H9 (cell line): Measurements from ENCODE around the gene DENND1A. TPM values are rescaled to one million over a fixed set of nuclear protein-coding genes. Genes with fewer than 3 reads are reported as not detected.

Experiments used
- DNase-seq: peaks from one replicate; pipeline ENCODE4 v3.0.0-alpha.2; 2017
- H2AFZ ChIP-seq: one replicate; pipeline ENCODE4 v1.6.1; 2013; ENCODE audit warnings: mild to moderate bottlenecking, low read length, control low read depth, moderate library complexity
- H2AK5ac ChIP-seq: 2 replicates; pipeline ENCODE4 v1.6.1; 2013; ENCODE audit warnings: low read length, control low read depth, mixed read lengths; ENCODE audit not compliant: insufficient read length
- H2BK120ac ChIP-seq: one replicate; pipeline ENCODE4 v1.6.1; 2013; ENCODE audit warnings: low read depth, mild to moderate bottlenecking, low read length, control low read depth, inconsistent platforms; ENCODE audit not compliant: poor library complexity, severe bottlenecking
- H2BK12ac ChIP-seq: 2 replicates; pipeline ENCODE4 v1.6.1; 2013; ENCODE audit warnings: low read length, control low read depth, mixed read lengths, low read depth; ENCODE audit not compliant: insufficient read length
- H2BK15ac ChIP-seq: 2 replicates; pipeline ENCODE4 v1.6.1; 2013; ENCODE audit warnings: low read depth, low read length, control low read depth
- H2BK20ac ChIP-seq: one replicate; pipeline ENCODE4 v1.6.1; 2013; ENCODE audit warnings: low read depth, mild to moderate bottlenecking, low read length, control low read depth, inconsistent platforms; ENCODE audit not compliant: poor library complexity, severe bottlenecking
- H2BK5ac ChIP-seq: 2 replicates; pipeline ENCODE4 v1.6.1; 2013; ENCODE audit warnings: low read length, control low read depth, mixed read lengths; ENCODE audit not compliant: insufficient read length
- H3K14ac ChIP-seq: 2 replicates; pipeline ENCODE4 v1.6.1; 2013; ENCODE audit warnings: low read length, control low read depth; ENCODE audit not compliant: insufficient read depth
- H3K18ac ChIP-seq: 2 replicates; pipeline ENCODE4 v1.6.1; 2013; ENCODE audit warnings: low read depth, mild to moderate bottlenecking, mixed read lengths, low read length, control low read depth; ENCODE audit not compliant: insufficient read length
- H3K23ac ChIP-seq: 2 replicates; pipeline ENCODE4 v1.6.1; 2013; ENCODE audit warnings: low read length, control low read depth, mixed read lengths, low read depth; ENCODE audit not compliant: insufficient read length
- H3K23me2 ChIP-seq: 2 replicates; pipeline ENCODE4 v1.6.1; 2013; ENCODE audit warnings: low read depth, mild to moderate bottlenecking, mixed read lengths, low read length, control low read depth; ENCODE audit not compliant: insufficient read length, poor library complexity, severe bottlenecking
- H3K27ac ChIP-seq: 2 replicates; pipeline ENCODE4 v1.5.1; 2013; ENCODE audit warnings: low read length, control low read depth, mixed read lengths, low read depth; ENCODE audit not compliant: insufficient read length
- H3K27me3 ChIP-seq: 2 replicates; pipeline ENCODE4 v1.6.1; 2013; ENCODE audit warnings: low read length, control low read depth, inconsistent platforms; ENCODE audit not compliant: insufficient read depth
- H3K4ac ChIP-seq: 2 replicates; pipeline ENCODE4 v1.6.1; 2013; ENCODE audit warnings: low read depth, mild to moderate bottlenecking, control low read depth, inconsistent platforms, low read length, moderate library complexity
- H3K4me1 ChIP-seq: 2 replicates; pipeline ENCODE4 v1.6.1; 2013; ENCODE audit warnings: low read length, control low read depth, inconsistent platforms; ENCODE audit not compliant: insufficient read depth
- H3K4me2 ChIP-seq: 2 replicates; pipeline ENCODE4 v1.6.1; 2013; ENCODE audit warnings: low read length, control low read depth, mixed read lengths; ENCODE audit not compliant: insufficient read length, insufficient read depth
- H3K56ac ChIP-seq: 2 replicates; pipeline ENCODE4 v1.6.1; 2013; ENCODE audit warnings: low read depth, mild to moderate bottlenecking, mixed read lengths, low read length, control low read depth; ENCODE audit not compliant: insufficient read length
- H3K79me1 ChIP-seq: 2 replicates; pipeline ENCODE4 v1.6.1; 2013; ENCODE audit warnings: low read depth, mild to moderate bottlenecking, moderate library complexity, low read length, control low read depth, inconsistent platforms; ENCODE audit not compliant: insufficient read depth, poor library complexity, severe bottlenecking
- H3K79me2 ChIP-seq: 2 replicates; pipeline ENCODE4 v1.6.1; 2013; ENCODE audit warnings: low read length, control low read depth, inconsistent platforms; ENCODE audit not compliant: insufficient read depth
- H3K9ac ChIP-seq: 2 replicates; pipeline ENCODE4 v1.6.1; 2013; ENCODE audit warnings: low read length, control low read depth, mixed read lengths; ENCODE audit not compliant: insufficient read length; ENCODE audit errors: extremely low read depth
- H3K9me3 ChIP-seq: one replicate; pipeline ENCODE4 v1.6.1; 2013; ENCODE audit warnings: low read depth, low read length, inconsistent platforms; ENCODE audit not compliant: control insufficient read depth
- H3T11ph ChIP-seq: one replicate; pipeline ENCODE4 v1.6.1; 2013; ENCODE audit warnings: mild to moderate bottlenecking, low read length, control low read depth, inconsistent platforms
- H4K20me1 ChIP-seq: one replicate; pipeline ENCODE4 v1.6.1; 2013; ENCODE audit not compliant: control insufficient read depth, insufficient read length, insufficient read depth
- H4K5ac ChIP-seq: 2 replicates; pipeline ENCODE4 v1.6.1; 2013; ENCODE audit warnings: low read depth, mild to moderate bottlenecking, mixed read lengths, low read length, control low read depth; ENCODE audit not compliant: insufficient read length
- H4K8ac ChIP-seq: replicated peaks from 2 replicates; pipeline ENCODE4 v1.6.1; 2013; ENCODE audit warnings: low read length, control low read depth, mixed read lengths, low read depth; ENCODE audit not compliant: insufficient read length
- H4K91ac ChIP-seq: 2 replicates; pipeline ENCODE4 v1.6.1; 2013; ENCODE audit warnings: low read depth, mild to moderate bottlenecking, moderate library complexity, mixed read lengths, low read length, control low read depth; ENCODE audit not compliant: insufficient read length
- H3K27ac Mint-ChIP-seq, 3 experiments: 2 replicates in 2 of 3; 3 replicates in 1 of 3; pipeline ENCODE4 v1.8.0; 2020 to 2021; ENCODE audit warnings: mixed read lengths in 3 of 3, mild to moderate bottlenecking in 1 of 3, moderate library complexity in 1 of 3
- H3K27me3 Mint-ChIP-seq: 2 replicates; pipeline ENCODE4 v1.8.0; 2021; ENCODE audit warnings: low read depth, mild to moderate bottlenecking, moderate library complexity, mixed read lengths
- H3K36me3 Mint-ChIP-seq, 3 experiments: 2 replicates in 2 of 3; 3 replicates in 1 of 3; pipeline ENCODE4 v1.8.0; 2020 to 2021; ENCODE audit warnings: low read depth in 3 of 3, mixed read lengths in 3 of 3; ENCODE audit not compliant: insufficient read depth in 1 of 3
- H3K4me1 Mint-ChIP-seq, 2 experiments: 2 replicates each; pipeline ENCODE4 v1.8.0; 2020; ENCODE audit warnings: mixed read lengths in 2 of 2
- H3K4me3 Mint-ChIP-seq, 2 experiments: 2 replicates in 1 of 2; 3 replicates in 1 of 2; pipeline ENCODE4 v1.8.0; 2020 to 2021; ENCODE audit warnings: mild to moderate bottlenecking in 2 of 2, mixed read lengths in 2 of 2, moderate library complexity in 1 of 2
- H3K9me3 Mint-ChIP-seq, 2 experiments: 2 replicates in 1 of 2; 3 replicates in 1 of 2; pipeline ENCODE4 v1.8.0; 2020; ENCODE audit warnings: mild to moderate bottlenecking in 2 of 2, mixed read lengths in 2 of 2, moderate library complexity in 1 of 2
- WGBS: extraction: QIAGEN DNeasy Blood & Tissue Kit; methylation state at CpG from one replicate; pipeline ENCODE4 v1.1.7; 2013; ENCODE audit warnings: missing lambda C conversion rate, low lambda C conversion rate, mixed read lengths; ENCODE audit not compliant: insufficient read length; ENCODE audit errors: extremely low coverage; 5-methylcytosine and 5-hydroxymethylcytosine counted together
- total RNA-seq: library from RNA; stranded (reverse); gene quantifications from 2 replicates; pipeline ENCODE4 v1.2.1, GENCODE V29; 2021
- TF ChIP-seq, protein P1 (sequence below): fragments of 200-600 bp; sonication (generic); conservative IDR thresholded peaks from 3 replicates; pipeline ENCODE4 v1.8.0; 2021; ENCODE audit warnings: antibody characterized with exemption, mild to moderate bottlenecking

The DENND1A gene
- total RNA-seq, 1 experiment from 2014 or later = 20.4 TPM

DNA sequence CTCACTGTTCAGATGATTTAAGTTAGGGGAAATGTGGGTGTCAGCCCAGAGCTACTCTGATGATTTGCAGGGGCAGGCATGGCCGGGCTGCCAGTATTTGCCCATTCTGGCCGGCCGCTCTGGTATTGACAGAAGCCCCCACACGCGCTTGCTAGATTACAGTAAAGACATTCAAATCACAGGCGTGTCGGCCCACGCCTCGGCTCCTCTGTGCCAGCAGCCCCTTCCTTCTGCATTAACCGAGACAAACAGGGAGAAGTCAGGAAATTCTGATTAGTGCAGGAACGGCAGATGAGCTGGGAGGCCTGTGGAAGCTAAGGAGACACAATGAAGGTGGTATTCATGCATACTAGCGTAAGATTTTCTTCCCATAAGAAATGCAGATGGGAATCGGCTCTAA is 460.6 kb downstream of the DENND1A start:
- Histone ChIP-seq H4K20me1 (no peaks in the 10 kb centered on the region), H3K18ac (no peak overlapping the region), H3K27me3 (no peaks in the 10 kb centered on the region), H4K8ac (no peak overlapping the region), H3K79me1 (no peaks in the 10 kb centered on the region), H3K27ac (no peak overlapping the region), H3K79me2 (no peaks in the 10 kb centered on the region), H4K5ac (no peak overlapping the region), H2AFZ (no peak overlapping the region), H3K9ac (no peak overlapping the region), H2BK15ac (no peak overlapping the region), H2AK5ac (no peak overlapping the region), H2BK120ac (no peak overlapping the region), H3T11ph (no peak overlapping the region), H3K4me1 (no peaks in the 10 kb centered on the region), H3K14ac (no peak overlapping the region), H3K23me2 (no peaks in the 10 kb centered on the region), H3K23ac (no peak overlapping the region), H2BK12ac (no peak overlapping the region), H2BK5ac (no peak overlapping the region), H3K9me3 (no peaks in the 10 kb centered on the region), H3K4me2 (no peak overlapping the region), H4K91ac (no peak overlapping the region), H3K4ac (no peak overlapping the region), H2BK20ac (no peak overlapping the region), H3K56ac (no peak overlapping the region)
- H3K9me3 Mint-ChIP-seq = no peaks in the 10 kb centered on the region
- no peaks in the 10 kb centered on the region; a peak in 1 of 7 replicates for H3K36me3 Mint-ChIP-seq
- peaks cover 30 to 32% of the 10 kb centered on the region in 2 experiments for H3K4me1 Mint-ChIP-seq
- peak overlapping the region in 1 of 3 experiments; percentile 39; a peak in 2 of 7 replicates for H3K27ac Mint-ChIP-seq
- peaks cover 5% of the 10 kb centered on the region; the same call in 1 of the 2 replicates for H3K27me3 Mint-ChIP-seq
- no peak for DNase-seq
- TF ChIP-seq, protein P1, sequence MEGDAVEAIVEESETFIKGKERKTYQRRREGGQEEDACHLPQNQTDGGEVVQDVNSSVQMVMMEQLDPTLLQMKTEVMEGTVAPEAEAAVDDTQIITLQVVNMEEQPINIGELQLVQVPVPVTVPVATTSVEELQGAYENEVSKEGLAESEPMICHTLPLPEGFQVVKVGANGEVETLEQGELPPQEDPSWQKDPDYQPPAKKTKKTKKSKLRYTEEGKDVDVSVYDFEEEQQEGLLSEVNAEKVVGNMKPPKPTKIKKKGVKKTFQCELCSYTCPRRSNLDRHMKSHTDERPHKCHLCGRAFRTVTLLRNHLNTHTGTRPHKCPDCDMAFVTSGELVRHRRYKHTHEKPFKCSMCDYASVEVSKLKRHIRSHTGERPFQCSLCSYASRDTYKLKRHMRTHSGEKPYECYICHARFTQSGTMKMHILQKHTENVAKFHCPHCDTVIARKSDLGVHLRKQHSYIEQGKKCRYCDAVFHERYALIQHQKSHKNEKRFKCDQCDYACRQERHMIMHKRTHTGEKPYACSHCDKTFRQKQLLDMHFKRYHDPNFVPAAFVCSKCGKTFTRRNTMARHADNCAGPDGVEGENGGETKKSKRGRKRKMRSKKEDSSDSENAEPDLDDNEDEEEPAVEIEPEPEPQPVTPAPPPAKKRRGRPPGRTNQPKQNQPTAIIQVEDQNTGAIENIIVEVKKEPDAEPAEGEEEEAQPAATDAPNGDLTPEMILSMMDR = no peak
- no peak overlapping the region for H3K4me3 Mint-ChIP-seq
- no CpG with 5 or more reads among the region's 13 CpGs for WGBS
